T-helper 2 cell treated with Interferon-gamma antibody and Interleukin-4, amounts not matched to agents 100 ng/mL and 5 ng/mL, for 36 hours (primary cell): ENCODE measurements around the gene ENC1. TPM values are rescaled to one million over a fixed set of nuclear protein-coding genes. Genes with fewer than 3 reads are reported as not detected.

Experiments
- intact Hi-C: fragments of 100-400 bp; cut with micrococcal nuclease; formaldehyde crosslinking; loops from one replicate; pipeline ENCODE4 v1.15.1; 2023
- total RNA-seq: library from RNA; stranded (reverse); gene quantifications from 2 replicates; pipeline ENCODE4 v1.2.3, GENCODE V29; 2022

ENC1 gene
- total RNA-seq, 1 donor from 2014 or later, result 1.00 TPM

DNA sequence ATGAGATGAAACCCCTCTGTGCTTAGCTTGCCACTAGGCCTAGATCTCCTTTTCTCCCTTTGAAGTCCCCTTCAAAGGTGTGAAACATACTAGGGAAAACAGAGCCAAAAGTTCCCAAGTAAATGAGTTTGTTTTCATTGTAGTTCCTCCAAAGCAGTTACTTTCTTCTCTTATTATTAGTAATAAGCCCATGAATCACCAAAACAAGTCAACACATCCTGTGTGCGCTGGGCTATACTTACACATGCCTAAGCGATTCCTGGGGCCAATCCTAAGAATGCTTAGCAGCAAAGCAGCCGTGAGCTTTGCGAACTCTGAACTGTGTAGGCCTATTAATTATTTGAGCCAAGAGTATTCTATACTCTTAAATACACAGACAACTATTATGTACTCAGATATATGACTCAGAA is 7.6 kb downstream of the ENC1 start:
- intact Hi-C loops, result no loop called here

DNA sequence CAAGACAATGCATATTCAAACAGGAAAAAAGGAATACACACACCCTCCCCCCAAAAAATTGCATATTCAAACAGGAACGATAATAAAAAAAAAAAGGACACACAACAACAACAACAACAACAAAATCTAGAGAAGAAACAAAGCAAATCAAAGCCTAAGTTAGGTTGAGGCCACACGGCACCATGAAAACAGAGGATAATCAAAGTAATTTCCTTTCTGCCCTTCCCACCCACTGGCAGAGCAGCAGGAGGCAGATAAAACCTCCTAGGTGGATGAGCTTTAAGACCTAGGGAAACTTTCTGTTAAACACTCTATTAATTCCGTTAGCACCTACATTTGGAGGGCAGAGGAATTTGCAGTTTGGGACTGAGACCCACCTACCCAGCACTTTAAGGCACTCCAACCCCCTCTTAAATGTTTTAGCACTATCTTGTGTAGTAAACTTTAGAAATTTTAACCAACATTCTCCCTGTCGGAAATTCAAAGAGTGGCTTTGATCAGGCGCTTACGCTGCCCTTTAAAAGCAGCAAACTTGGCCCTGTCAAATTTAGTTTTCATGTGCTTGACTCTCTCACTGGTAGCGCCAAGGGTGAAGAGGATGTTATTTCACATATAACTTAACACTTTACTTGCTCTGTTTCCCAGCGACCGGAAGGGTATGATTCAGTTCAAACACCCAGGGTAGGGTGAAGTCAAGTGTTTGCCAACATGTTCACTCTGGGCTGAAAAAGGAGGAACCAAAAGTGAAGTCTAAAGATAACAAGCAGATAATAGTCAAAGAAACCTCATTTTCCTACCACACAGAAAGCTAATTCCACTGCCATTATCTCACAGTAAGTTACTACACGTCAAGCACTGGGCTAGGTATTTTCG is 9.2 kb downstream of the ENC1 start:
- intact Hi-C loops, result loop anchor here (1.0 kb wide), 1 partner anchor 9 kb away; the partner anchor contains the start of gene ENC1

DNA sequence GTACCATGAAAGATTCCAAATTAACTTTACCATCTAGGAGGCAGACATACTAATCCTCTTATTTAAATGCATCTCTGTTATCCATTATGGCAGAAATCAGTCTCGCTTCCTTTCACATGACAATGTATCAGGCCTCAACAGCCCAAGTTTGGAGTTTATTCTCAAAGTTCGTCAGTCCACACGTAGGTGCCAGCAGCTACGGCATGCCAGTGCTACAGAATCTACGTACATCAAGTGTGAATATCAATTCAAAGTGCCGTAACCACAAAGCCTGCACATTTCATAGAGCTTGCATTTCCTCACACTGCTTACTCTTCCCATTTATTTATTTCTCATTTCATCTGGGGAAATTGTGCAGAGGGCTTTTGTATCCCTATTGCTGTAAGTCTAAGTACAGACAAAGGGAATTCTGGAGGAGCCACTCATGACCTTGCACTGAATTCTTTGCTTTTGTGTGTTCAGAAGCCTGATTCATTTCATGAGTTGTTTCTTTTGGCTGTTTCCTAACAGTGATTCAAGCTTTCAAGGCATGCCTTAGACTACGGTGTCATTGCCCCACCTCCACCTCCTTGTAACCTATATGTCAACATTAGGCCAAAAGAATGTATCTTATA is 10.0 kb downstream of the ENC1 start:
- intact Hi-C loops, result loop anchor here (1.0 kb wide), 1 partner anchor 10 kb away; the partner anchor contains the start of gene ENC1

GRCh38 chr5:74629326-74629725 is 11.2 kb downstream of the ENC1 start:
- intact Hi-C loops, result no loop called here

DNA sequence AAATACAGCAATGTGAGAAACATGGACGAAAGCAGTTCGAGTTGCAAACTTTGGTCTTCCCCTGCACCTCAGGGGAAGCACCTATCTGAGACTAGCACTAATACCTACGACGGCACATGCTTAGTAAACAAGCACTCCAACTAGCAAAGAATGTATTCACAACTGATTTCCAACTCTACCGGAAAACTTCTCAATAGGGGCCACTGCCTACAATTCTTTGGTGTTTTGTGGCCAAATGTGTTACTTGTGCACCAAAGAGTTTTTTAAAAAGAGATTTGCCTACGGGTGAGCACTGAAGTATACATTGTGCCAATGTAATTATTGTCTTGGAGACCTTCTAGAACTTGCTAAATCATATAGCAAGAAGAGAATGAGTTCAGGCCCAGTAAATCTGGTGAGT is 12.2 kb downstream of the ENC1 start:
- intact Hi-C loops, result no loop called here

GRCh38 chr5:74627646-74628279 is 12.8 kb downstream of the ENC1 start:
- intact Hi-C loops, result no loop called here

DNA sequence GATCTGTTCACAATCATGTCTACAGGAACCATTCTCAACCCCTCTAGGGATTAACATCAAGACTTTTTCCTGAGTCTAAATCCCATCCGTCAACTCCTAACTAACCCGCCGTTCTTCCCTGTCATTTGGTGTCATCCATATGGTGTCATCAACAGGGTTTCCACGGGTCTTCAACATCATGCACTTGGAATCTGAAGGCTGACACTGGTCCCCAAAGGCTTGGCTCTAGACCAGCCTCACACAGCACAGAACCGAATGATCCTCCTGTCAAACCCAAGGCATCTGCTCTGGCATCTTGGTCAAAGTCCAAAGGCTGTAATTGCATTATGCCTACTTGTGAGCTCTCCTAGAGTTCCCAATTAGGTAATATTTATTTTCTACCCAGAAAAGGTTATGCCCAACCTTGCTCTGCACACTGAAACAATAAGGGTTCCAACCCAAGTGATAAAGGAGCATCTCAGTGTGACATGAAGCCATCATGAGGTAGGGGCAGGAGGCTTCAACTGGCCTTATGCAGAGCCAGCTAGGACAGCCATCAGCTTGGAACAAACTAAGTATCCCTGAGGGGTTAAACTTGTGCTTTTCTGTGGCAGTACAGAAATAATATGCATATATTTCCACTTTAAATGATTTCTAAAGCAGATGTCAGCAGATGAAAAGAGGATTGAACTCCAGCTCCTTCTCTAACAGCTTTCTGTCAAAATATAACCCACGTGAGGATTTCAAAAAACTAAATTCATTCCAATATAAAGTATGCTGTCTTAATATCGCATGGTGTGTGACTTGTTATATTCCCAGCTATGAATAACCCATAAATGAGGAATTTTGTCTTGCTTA is 13.9 kb downstream of the ENC1 start:
- intact Hi-C loops, result no loop called here

- intact Hi-C loops, result no loop called here
Measured at GRCh38 chr5:74625742-74626241, 14.7 kb downstream of the ENC1 start.

- intact Hi-C loops, result no loop called here
Measured at GRCh38 chr5:74624931-74625505, 15.5 kb downstream of the ENC1 start.

DNA sequence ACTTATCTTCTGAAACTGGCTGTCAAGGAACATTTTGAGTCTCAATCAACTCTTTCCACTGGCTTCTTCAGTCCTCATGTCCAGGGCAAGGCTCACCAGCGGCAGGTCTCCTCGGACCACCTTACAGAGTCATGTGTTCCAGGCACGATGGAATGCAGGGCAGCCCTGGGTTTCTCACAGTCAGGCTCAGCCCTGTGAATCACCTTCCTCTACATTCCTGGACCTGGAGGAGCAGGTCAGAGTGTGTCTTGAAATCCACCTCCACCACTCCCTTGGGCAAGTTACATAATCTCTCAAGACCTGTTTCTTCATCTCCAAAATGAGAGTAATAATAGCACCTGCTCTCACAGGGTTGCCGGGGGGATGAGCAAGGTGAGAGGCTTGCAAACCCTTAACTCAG is 16.0 kb downstream of the ENC1 start:
- intact Hi-C loops, result no loop called here

DNA sequence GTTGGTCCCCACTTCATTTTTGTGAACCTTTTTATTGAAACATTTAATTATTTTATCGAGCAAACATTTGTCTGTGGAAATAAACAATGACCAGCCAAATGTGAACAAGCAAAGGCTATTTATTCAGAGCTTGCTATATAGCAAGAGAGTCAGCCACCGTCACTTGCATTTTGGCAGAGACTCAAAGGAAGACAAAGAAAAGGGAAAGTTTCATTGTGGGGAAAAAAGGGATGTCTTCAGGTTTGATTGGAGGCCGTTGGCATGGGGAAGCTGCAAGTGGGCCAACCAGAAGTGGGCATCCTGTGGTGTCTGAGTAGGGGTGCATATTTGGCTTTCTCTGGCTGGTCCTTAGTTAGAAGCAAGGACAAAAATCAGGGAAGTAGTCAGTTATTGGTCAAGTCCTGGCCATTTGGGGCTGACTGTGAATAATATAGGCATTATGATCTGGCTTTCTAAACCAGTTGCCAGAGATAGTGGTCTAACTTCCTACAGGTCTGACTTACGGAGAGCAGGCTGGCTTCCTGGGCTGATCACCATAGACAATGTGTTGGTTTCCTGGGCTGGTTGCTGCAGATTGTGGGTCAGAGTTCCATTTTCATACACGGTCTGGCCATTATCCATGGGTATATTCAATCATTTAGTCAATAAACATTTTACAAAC is 16.6 kb downstream of the ENC1 start:
- intact Hi-C loops, result no loop called here

GRCh38 chr5:74623006-74623611 is 17.4 kb downstream of the ENC1 start:
- intact Hi-C loops, result no loop called here

GRCh38 chr5:74622122-74622521 is 18.4 kb downstream of the ENC1 start:
- intact Hi-C loops, result no loop called here

GRCh38 chr5:74621492-74621891 is 19.0 kb downstream of the ENC1 start:
- intact Hi-C loops, result no loop called here

DNA sequence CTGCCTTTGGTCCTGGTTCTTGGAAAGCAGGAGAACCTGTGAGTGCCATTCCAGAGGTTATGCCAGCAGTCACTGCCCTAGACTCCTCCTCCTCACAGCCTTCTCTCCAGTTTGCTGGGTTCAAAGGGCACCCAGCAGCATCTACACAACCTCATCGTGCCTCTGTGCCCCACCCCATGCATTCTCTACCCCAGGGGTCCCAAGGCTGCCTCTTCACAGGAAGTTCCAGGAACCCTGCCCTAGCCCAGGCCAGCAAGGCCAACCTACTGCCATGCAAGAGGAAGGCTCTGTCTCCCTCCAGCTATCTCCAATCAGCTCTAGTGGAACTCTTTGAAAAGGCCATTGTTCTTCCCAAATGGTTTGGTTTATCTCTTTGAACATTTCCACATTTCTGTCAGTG is 21.2 kb downstream of the ENC1 start:
- intact Hi-C loops, result no loop called here

- intact Hi-C loops, result no loop called here
Measured at GRCh38 chr5:74618106-74618505, 22.4 kb downstream of the ENC1 start.

DNA sequence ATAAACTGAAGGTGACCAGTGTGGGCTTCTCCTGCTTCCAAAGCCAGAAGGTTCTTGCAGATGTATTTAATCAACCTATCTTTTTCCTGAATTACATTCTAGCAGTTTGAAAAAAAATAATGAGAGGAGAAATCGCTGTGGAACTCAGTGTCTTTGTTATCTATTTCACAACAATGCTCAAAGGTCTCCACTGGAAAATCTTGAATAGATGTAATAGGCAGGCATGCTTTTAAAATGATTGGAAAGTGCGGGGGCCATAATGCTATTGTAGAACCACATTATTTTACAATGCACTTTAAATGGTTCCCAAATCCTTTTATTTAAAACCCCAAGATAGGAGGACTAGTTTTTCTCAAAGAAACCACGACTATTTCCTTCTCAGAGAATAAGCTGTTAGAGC is 23.3 kb downstream of the ENC1 start:
- intact Hi-C loops, result no loop called here

DNA sequence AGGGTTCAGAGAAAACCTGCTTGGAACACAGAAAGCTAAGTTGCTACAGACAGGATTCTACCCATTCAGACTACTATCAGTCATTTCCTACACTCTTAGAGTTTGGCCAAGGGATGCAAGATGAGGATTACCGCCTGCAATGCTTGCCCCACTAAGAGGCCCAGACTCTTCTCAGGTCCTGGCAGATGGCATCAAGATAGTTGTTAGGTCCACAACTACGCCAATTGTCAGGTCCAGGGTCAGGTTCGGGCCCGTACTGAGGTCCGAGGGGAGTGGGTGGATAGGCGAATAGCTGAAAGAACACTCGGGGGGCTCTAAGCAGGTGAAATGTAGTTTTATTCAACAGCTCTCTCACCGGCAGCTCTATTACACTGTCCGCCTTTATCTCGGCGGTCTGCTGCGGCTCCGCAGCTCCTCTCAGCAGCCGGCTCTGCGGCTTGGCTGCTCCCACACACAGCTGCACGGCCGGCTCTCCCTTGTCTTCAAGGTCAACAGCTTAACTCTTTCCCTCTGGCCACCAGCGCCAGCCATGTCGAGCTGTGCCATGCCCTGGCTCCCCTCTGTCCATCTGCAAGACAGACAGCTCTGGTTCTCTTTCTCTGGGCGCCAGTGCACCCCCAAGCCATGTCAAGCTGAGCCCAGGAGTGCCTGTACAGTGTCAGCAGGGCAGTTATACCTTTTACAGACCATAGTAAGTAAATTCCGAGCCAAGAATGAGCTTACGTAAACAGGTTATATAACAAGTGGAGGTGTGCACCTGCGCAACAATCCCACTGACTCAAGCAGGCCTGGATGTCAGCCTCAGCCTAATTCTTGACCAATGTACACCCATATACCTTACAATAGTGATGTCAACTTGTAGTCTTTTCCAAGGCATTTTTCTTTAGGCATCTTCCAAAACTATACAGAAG is 24.0 kb downstream of the ENC1 start:
- intact Hi-C loops, result no loop called here

DNA sequence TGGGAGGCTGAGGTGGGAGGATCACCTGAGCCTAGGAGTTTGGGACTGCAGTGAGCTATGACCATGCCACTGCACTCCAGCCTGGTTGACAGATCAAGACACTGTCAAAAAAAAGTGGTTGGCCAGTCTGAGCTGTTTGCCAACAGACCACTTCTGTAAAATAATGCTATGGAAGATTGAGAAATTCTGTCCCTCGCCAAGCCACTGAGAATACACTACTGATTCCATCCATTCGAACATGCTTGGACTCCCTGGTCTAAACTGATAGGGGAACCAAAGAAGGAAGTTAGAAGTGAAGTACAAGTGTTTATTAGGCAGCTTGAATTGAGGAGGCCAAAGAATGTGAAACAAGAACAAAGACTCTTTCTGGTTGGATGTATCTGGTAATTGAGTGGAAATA is 27.2 kb downstream of the ENC1 start:
- intact Hi-C loops, result no loop called here
